Measurements from ENCODE around the gene DGKI.

GRCh38 chr7:137820156-137820555 is 26.6 kb downstream of the DGKI start:
- no peak for TF ChIP-seq ZNF114 (CRISPR knock-in tag; IDR thresholded peaks at IDR 0.05)
- TF ChIP-seq, protein P1, sequence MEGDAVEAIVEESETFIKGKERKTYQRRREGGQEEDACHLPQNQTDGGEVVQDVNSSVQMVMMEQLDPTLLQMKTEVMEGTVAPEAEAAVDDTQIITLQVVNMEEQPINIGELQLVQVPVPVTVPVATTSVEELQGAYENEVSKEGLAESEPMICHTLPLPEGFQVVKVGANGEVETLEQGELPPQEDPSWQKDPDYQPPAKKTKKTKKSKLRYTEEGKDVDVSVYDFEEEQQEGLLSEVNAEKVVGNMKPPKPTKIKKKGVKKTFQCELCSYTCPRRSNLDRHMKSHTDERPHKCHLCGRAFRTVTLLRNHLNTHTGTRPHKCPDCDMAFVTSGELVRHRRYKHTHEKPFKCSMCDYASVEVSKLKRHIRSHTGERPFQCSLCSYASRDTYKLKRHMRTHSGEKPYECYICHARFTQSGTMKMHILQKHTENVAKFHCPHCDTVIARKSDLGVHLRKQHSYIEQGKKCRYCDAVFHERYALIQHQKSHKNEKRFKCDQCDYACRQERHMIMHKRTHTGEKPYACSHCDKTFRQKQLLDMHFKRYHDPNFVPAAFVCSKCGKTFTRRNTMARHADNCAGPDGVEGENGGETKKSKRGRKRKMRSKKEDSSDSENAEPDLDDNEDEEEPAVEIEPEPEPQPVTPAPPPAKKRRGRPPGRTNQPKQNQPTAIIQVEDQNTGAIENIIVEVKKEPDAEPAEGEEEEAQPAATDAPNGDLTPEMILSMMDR (conservative IDR thresholded peaks at IDR 0.05; ENCODE audit: low read depth in 2 of 2) = no peak
- no peak for TF ChIP-seq POLR2AphosphoS5 (IDR thresholded peaks at IDR 0.05; ENCODE audit: low read depth)
- no peak for TF ChIP-seq EZH2 (IDR thresholded peaks at IDR 0.05; ENCODE audit: low read depth, unreplicated experiment)
- TF ChIP-seq JUNB (IDR thresholded peaks at IDR 0.05; ENCODE audit: unreplicated experiment) = no peak
- TF ChIP-seq ETS1 (IDR thresholded peaks at IDR 0.05) = no peak
- TF ChIP-seq CREB1 (CRISPR knock-in tag; IDR thresholded peaks at IDR 0.05; ENCODE audit: low read depth) = no peak

Measured in GM23338 (cell line).